GM12878 (cell line): ENCODE data around the gene SLC2A4RG. TPM values are rescaled to one million over a fixed set of nuclear protein-coding genes. Genes with fewer than 3 reads are reported as not detected.

Source experiments
- BHLHE40 ChIP-seq, 2 experiments: fragments of 450-650 bp in 1 of 2; IDR thresholded peaks; 2 replicates each; pipeline ENCODE4 v1.6.1; 2011 to 2017; ENCODE audit warnings: low read depth in 2 of 2, borderline replicate concordance in 1 of 2, improper control_type of control experiment in 1 of 2, low read length in 1 of 2, mild to moderate bottlenecking in 1 of 2
- BMI1 ChIP-seq: fragments of 450-650 bp; IDR thresholded peaks from 2 replicates; pipeline ENCODE4 v1.6.1; 2016; ENCODE audit warnings: mild to moderate bottlenecking, moderate library complexity, borderline replicate concordance
- BRCA1 ChIP-seq: IDR thresholded peaks from 2 replicates; pipeline ENCODE4 v1.6.1; 2011; ENCODE audit warnings: low read depth, low read length, improper control_type of control experiment
- CBX5 ChIP-seq: sonication (generic); IDR thresholded peaks from 2 replicates; pipeline ENCODE4 v1.6.1; 2016; ENCODE audit warnings: low read depth, moderate library complexity, mild to moderate bottlenecking, inconsistent platforms
- MEF2B ChIP-seq: fragments of 450-650 bp; IDR thresholded peaks from 2 replicates; pipeline ENCODE4 v1.6.1; 2018; ENCODE audit warnings: mild to moderate bottlenecking, moderate library complexity; ENCODE audit not compliant: partially characterized antibody, poor library complexity, severe bottlenecking
- NFIC ChIP-seq: IDR thresholded peaks from 2 replicates; pipeline ENCODE4 v1.6.1; 2012; ENCODE audit warnings: low read depth, mild to moderate bottlenecking, inconsistent platforms, low read length, moderate library complexity
- NR2F1 ChIP-seq: fragments of 450-650 bp; conservative IDR thresholded peaks from 2 replicates; pipeline ENCODE4 v1.6.1; 2017; ENCODE audit warnings: mild to moderate bottlenecking
- POLR2AphosphoS2 ChIP-seq: IDR thresholded peaks from 2 replicates; pipeline ENCODE4 v1.6.1; 2011; ENCODE audit warnings: low read depth, mild to moderate bottlenecking, low read length, improper control_type of control experiment, moderate library complexity
- SIN3A ChIP-seq: IDR thresholded peaks from 2 replicates; pipeline ENCODE4 v1.6.1; 2012; ENCODE audit warnings: low read depth, low read length, improper control_type of control experiment
- ZNF687 ChIP-seq: fragments of 450-650 bp; IDR thresholded peaks from 2 replicates; pipeline ENCODE4 v1.6.1; 2017; ENCODE audit warnings: mild to moderate bottlenecking, moderate library complexity
- polyA plus RNA-seq, 11 experiments: library from polyadenylated mRNA; depleted of rRNA in 4 of 11; unstranded in 6 of 11; stranded (reverse) in 5 of 11; fragments of >200 nt; fragmentation: Nextera tagmentation in 4 of 11; fragmentation: Illumina TruSeq in 1 of 11; extraction: Ambion mirVana in 4 of 11; extraction: Trizol in 1 of 11; gene quantifications; 1 replicate in 1 of 11; 2 replicates in 10 of 11; pipeline versions ENCODE4 v1.2.1 to v1.2.3, GENCODE V29; 2011 to 2016; ENCODE audit warnings: inconsistent platforms in 2 of 11, missing spikeins in 2 of 11, low read depth in 1 of 11
- total RNA-seq, 4 experiments: library from RNA; depleted of rRNA in 3 of 4; stranded (reverse); fragments of >200 nt in 3 of 4; fragmentation: Illumina TruSeq in 1 of 4; extraction: Trizol in 1 of 4; gene quantifications; 2 replicates each; pipeline versions ENCODE4 v1.2.1 to v1.2.3, GENCODE V29; 2013 to 2021

SLC2A4RG gene
- total and polyA plus RNA-seq, 10 of the 15 experiments (the other 5 are each of a cell fraction or from before 2014, with no cell fraction given) = 0.34 to 65.9 (median 13.3) TPM

GRCh38 chr20:63709149-63709527 is 30.4 kb upstream of the SLC2A4RG start (continued):
- no peak for TF ChIP-seq ZNF687
- TF ChIP-seq CBX5 = no peak
- no peak for TF ChIP-seq NFIC
- no peak; the same call in 1 of the 2 replicates for TF ChIP-seq NR2F1
- no peak for TF ChIP-seq POLR2AphosphoS2
- TF ChIP-seq BMI1 = no peak
- no peak for TF ChIP-seq BHLHE40 (IDR thresholded peaks at IDR 0.05; ENCODE audit: borderline replicate concordance in 1 of 2, low read depth in 2 of 2, low read length in 1 of 2)
- no peak for TF ChIP-seq SIN3A
- no peak for TF ChIP-seq BRCA1
- no peak for TF ChIP-seq MEF2B
